HG03457 (cell line): ENCODE results near the gene UNKL.

Experiments
- ATAC-seq: cut with Tn5 transposase; IDR thresholded peaks from one replicate; pipeline ENCODE4 v1.9.1; 2021; ENCODE audit warnings: moderate number of reproducible peaks; ENCODE audit not compliant: unreplicated experiment

Gene UNKL

GRCh38 chr16:1432388-1433262, 18.1 kb upstream of the UNKL start:
- no peak for ATAC-seq

GRCh38 chr16:1431497-1432270, 17.2 kb upstream of the UNKL start:
- ATAC-seq = no peak

- ATAC-seq = no peak
Observed at GRCh38 chr16:1430759-1431496, 16.4 kb upstream of the UNKL start, which contains the start of gene PERCC1. TSS of gene PERCC1 (plus strand) at chr16:1431078. CDS start at chr16:1432594, 1,516 bp downstream.

- no peak for ATAC-seq
Observed at GRCh38 chr16:1430214-1430758, 15.8 kb upstream of the UNKL start.

DNA sequence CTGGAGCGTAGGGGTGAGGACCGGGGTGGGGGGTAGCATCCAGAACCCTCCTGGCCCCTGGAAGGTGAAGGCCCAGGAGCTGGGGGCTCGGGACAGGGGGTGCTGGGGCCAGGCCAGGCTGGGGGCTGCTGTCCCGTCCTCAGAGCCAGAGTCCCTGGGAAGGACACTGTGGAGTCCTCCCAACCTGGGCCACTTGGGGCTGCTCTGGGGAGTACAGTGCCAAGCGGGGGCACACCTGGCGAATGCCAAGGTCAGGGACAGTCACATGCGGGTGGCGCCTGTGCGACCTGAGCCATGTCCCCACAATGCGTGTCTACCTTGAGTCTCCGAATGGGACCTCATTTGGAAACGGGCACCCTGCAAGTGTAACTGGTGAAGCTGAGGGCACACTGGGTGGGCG, 15.1 kb upstream of the UNKL start:
- ATAC-seq = no peak

GRCh38 chr16:1429012-1429411, 14.5 kb upstream of the UNKL start:
- no peak for ATAC-seq

- ATAC-seq = no peak
Observed at GRCh38 chr16:1428511-1428910, 14.0 kb upstream of the UNKL start.

DNA sequence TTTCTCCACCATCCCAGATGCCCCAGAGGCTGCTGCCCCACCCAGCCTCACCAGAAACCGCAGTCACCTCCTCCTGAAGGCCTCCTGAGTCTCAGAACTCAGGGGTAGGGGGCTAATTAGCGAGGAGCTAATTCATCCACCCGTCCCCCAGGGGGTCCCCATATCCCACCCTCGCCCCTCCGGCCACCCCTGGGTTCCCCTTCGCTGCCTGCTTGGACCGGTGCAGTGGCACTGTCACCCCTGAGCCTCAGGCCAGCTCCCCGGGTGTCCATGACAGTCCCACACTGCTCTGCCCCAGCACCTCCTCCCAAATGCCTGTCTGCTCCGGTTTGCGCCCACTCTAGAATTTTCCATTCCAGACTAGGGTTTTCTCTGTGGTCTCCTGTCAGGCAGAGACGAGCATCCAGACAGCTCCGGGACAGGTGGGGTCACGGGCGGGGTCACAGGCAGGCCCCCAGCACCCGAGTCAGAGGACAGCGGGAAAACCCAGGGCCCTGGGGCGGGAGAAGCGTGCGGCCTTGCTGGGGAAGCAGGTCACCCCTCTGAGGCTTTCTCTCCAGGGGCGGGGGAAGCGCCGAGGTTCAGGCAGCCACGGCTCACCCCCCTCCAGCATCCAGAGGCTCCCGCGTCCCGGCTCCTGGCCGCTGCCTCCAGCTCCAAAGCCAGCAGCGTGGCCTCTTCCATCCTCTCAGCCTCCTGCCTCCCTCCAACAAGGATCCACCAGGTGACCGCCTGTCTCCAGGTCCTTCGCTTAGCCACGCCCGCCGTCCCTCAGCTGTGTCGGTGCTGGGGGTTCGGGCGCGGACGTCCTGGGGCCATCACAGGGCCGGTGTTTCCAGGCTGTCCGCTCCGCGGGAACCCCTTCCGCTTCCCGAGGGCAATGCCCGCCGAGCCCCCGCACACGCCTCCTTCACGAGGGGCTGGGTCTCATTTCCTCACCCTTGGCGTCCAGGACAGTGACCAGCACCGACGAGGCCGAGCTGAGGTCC, 13.3 kb upstream of the UNKL start:
- no peak for ATAC-seq

DNA sequence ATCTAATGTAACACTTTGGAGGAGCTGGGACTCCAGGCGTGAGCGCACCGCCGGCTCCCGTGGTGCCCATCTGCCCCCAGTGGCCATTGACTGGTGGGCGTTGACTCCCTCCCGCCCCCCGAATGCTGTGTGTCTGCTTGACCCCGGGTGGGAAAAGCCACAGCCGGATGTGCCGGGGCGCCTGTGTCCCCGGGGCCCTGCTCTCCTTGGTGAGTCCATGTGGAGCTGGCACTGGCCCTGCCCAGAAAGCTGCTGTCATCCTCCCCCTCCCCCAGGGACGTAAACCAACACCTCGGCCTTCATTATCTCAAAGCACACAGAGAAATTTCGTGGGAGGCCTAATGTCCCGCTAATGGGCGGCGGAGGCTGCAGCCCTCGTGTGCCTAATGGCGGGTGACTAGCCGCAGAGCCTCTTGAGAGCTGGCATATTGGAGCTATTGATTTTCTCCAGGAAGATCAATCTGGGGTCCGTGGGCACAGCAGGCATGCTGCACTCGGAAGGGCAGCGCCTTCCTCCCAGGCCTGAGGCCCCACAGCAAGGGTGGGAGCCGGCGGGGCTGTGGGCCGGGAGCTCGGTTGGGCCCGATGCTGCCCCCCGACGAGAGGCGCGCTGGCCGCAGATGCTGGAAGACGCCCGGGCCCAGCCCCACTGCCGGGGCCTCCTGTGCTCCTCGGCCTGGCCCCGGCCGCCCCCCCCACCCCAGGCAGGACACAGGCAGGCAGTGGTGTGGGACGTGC, 12.4 kb upstream of the UNKL start:
- no peak for ATAC-seq

DNA sequence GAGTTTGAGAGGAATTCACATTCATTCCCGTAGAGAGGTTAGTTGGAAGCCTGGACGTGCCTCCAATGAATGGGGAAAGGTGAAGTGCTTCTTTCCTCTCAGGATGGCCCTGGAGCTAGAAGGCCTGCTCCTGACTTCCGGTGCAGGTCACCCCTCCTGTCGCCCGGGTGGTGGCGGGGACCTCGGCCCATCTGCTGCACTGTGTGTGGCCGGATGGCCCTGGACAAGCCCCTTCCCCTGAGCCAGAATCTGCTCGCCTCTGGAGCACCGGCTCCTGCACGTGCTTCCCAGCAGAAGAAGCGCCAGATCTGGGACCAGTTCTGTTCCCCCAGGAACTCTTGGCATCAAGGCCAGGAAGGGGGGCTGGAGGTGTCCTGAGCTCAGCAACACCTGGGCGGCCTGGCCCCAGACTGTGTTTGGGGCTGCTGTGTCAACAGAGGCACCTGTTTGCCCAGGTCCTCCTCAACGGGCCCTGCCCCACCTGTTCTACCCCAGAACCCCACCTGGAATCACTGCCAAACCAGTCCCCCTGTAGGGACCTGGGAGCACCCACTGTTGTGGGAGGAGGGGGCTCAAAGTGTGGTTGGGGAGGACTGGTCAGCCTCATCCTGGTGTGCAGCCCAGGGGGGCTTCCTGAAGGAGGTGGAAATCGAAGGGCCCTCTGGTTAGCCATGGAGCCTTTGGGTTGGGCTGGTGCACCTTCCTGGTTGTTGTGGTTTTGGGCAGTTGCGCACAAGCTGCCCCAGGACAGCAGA, 11.3 kb upstream of the UNKL start:
- ATAC-seq = no peak

DNA sequence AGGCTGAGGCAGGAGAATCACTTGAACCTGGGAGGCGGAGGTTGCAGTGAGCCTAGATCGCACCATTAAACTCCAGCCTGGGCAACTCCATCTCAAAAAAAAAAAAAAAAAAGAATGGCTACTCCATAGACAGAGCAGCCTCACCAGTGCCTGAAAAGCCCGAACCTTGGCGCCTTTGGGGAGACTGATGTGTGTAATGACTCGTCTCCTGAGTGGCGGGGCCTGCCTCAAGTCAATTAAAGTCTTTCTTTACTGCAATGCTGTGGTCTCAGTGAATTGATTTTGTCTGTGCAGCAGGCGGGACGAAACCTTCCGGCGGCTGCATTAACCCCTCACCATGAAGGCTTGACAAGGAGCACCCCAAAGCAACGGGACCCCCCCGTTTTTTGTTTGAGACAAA, 9.5 kb upstream of the UNKL start:
- no peak for ATAC-seq

DNA sequence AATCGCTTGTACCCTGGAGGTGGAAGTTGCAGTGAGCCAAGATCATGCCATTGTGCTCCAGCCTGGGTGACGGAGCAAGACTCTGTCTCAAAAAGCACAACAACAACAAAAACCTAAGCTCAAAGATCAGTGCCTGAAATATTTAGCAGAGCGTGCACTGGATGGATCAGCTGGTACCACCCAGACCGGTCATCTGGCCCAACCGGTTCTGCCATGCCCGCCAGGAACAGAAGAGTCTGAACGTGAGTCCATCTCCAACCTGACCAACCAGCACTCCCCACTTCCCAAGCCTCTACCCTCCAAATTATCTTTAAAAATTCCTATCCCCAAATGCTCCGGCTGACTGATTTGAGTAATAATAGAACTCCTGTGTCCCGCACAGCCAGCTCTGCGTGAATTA, 7.6 kb upstream of the UNKL start:
- ATAC-seq = no peak

GRCh38 chr16:1420111-1420539, 5.6 kb upstream of the UNKL start:
- ATAC-seq = peak; percentile 14

DNA sequence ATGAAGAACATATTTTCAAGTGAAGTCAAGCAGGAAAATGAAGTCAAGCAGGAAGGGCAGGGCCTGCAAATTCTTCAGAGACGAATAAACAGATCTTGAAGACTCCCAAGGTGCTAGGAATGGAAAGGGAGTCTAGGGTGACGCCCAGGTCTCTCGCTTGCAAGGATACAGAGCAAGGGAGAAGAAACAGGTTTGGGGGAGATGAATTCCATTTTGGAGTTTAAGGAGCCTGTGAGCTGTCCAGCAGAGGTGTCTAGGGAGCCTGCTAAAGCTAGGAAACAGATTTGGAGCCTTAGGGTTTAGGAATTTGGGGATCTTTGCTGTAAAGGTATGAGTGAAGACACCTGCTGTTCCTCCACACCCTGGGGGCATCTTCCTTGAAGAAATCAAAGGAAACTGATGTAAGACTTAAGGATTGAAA, 2.0 kb upstream of the UNKL start:
- ATAC-seq = no peak

DNA sequence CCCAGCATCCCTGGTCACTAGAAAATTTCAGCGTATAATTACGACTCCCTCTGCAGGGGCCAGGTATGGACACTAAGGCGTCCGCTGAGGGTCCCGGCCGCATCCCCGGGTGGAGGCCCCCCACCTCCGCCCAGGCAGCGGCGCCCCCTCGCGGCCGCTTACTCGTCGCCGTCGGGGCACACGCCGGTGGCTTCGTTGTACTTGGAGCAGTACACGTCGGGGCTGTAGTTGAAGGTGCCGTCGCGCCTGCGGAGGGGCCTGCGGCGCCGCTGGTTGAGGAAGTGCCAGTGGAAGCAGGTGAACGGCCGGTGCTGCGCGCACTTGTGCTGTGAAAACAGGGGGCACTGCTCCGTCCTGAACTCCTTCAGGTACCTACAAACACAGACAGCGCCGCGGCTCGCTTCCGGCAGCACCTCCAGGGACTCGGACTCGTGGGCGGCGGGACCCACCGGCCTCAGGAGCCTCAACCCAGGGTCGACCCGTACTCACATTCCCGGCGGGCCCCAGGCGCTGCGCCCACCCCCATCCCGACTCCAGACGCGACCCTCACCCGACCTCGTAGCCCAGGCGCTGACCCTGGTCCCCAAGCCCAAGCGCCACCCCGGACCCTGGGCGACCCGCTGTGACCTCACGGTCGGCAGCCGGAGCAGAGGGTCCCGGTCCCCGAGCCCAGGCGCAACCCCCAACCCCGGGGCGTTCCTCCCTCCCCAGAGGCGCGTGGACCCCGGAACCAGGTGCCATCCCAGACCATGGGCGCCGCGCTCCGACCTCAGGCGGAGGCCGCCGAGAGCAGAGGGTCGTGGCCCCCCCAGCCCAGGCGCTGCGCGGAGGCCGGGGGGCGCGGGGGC, 596 bp downstream of the UNKL start:
- ATAC-seq = no peak

- ATAC-seq = no peak
Observed at GRCh38 chr16:1412847-1413246, 1.7 kb downstream of the UNKL start.

- peak; percentile 67 for ATAC-seq
Observed at GRCh38 chr16:1408171-1408837, 6.2 kb downstream of the UNKL start.
